ENCODE data around the gene TTC39A. TPM values are rescaled to one million over a fixed set of nuclear protein-coding genes. Genes with fewer than 3 reads are reported as not detected.
A peak's percentile ranks its signal among the peaks of the same experiment; 100 is the strongest.

TTC39A gene
- total RNA-seq, 1 donor from 2014 or later, result 79.0 TPM

DNA sequence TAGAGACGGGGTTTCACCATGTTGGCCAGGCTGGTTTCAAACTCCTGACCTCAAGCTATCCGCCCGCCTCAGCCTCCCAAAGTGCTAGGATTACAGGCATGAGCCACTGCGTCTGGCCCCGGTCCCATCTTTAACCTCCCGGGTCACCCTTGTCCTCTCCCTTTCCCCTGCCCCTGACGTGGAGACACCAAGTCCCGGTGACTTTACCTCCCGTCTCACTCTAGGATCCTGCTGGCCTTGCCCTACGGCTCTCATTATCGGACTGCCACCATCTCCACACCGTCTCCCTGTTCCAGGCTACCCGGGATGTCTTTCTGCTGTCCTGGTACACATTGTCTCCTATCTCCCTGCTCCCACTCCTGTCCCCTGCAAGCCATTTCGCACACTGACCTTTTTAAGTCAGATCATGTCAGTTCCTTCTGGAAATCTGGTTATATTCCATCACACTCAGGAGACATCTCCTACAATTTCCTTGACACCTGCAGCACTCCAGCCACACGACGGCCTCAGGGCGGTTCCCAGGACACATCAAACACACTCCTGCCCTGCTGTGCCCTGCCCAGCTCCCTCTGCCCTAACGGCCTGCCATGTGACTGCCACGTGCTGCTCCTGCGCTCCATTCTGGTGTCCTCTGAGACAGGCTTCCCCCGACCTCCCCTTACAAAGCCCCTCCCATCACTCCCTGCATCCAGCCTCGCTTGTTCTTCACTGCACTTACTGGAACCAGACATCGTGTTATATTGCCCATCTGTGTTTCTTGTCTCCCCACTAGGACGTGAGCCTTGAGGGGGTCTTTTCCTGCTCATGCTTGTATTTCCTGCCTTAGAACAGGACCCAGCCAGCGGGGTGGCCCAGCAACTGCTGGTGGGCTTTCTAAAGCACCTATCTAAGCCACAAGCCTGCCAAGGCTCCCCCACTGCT is 32.7 kb downstream of the TTC39A start:
- DNase-seq (ENCODE audit: low read depth), result no peak

DNA sequence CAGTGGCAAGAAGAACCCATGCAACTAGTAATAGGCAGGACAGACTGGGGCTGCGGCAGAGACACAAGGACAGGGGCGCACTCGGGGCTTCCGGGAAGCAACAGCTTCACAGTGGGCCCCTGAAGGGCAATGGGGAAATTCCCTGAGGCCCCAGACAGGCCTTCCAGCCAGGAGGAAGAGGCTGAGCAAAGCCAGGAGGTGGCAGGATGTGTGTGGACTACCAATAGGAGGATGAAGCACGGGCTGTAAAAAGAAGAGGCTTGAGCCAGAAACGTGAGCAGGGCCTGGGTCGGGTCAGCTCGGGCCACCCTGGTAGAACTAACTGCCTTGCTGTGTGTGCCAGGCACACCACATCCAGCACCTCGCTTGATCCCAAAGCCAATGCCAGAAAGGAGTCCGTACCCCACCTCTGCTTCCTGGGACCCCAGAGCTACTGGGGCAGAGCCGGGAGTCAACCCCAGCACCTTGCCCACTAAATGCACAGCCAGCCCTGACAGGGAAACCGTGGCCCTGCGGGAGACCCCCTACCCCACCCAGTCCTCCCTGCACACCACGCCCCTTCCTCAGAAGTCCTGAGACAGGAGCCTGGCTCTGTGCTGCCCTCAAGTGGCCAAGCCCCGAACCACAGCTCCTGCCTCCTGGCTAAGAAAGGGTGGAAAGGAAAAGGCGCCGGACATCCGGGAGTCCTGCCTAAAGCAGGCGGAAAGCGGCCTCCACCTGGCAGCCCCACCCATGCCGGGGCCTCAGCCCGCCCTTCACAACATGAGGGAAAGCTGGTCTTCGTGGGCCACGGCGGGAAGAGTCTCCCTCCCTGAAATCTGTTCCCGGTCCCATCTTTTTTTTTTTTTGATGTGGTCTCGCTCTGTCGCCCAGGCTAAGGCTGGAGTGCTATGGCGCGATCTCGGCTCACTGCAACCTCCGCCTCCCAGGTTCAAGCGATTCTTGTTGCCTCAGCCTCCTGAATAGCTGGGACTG is 33.7 kb downstream of the TTC39A start:
- peak; percentile 64 for DNase-seq (ENCODE audit: low read depth)

DNA sequence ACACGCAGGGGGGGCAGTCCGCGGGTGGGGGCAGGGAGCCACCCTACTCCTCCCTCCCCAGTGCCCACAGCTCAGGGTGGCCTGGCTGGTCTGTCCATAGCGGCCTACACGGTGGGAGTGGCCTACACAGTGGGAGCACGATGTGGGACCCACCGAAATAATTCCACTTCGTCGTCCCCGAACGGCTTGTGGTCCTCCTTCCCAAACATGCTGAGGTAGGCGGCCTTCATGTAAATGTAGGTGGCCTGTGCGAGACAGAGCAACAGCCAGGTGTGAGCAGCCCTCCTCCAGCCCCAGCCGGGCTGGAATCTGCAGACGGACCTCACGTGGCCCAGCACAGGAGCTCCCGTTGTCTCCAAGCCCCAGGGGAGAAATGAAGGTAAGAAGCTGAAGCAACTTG is 34.4 kb downstream of the TTC39A start:
- no peak for DNase-seq (ENCODE audit: low read depth)

DNA sequence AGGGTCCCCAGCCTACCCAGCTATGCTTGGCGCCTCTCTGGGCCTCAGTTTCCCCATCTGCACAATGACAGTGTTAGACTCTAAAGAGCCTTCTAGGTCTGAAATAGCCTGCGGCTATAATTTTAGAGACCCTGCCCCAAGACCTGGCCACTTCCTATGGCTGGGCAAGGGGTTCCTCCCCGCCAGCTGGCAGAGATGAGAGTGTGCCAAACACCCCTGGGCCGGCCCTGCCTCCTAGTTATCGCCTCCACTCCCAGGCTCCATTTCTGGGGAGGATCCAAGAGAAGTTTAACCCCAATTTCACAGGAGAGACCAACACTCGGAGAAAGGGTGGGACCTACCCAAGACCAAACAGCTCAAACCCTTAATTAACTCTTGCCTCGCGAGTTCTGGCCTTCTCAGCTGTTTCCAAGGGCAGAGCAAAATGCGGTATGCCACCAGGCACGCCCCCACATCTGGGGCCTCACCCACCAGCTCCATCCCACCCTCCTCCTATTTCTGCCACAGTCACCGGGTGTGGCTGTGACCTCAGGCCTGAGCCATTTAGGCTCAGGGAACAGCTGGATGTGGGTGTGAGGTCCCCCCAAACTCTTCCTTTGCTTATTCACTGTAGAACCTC is 35.7 kb downstream of the TTC39A start:
- no peak for DNase-seq (ENCODE audit: low read depth)

DNA sequence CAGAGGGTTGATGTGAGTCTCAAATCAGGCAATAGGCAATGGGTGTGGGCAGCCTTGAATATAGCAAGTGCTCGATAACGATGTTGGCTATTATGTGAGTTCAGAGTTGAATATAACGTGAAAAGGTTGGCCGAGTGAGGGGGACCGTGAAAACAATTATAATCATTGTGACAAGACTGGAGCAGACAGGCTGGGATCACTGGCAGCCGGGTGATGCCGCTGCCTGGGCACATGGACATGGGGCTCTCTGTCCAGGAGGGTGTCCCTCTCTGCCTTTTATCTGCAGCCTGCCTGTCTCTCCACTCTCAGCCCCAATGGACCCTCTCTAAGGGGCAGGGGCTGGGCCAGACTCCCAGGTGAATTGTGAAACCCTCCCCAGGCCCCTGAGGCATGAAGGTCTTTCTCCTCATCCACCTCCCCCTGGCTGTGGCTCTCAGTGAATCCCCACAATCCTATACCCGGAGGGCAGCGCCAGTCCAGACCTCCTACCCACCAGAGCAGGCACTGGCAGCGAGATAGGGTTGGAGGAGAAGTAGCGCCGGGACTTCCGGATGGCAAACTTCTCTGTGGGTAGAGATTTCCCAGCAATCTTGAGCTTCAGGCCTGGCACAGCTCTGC is 36.4 kb downstream of the TTC39A start:
- DNase-seq (ENCODE audit: low read depth), result no peak

DNA sequence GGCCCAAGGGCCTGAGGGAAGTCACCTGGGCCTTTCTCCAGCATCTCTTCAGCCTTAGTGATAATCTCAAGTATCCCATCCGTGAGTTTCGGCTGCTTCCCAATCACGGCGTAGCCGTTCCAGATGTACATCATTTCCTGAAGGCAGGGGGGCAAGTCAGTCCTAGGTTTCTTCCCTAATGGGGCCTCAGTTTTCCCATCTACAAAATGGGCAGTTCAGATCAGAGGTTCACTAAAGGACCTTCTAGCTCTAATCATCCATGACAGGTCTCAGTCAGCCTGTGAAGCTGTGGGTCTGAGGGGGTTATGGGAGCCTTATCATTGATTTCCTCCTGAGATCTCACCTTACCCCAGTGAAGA is 39.9 kb downstream of the TTC39A start:
- DNase-seq (ENCODE audit: low read depth), result no peak

DNA sequence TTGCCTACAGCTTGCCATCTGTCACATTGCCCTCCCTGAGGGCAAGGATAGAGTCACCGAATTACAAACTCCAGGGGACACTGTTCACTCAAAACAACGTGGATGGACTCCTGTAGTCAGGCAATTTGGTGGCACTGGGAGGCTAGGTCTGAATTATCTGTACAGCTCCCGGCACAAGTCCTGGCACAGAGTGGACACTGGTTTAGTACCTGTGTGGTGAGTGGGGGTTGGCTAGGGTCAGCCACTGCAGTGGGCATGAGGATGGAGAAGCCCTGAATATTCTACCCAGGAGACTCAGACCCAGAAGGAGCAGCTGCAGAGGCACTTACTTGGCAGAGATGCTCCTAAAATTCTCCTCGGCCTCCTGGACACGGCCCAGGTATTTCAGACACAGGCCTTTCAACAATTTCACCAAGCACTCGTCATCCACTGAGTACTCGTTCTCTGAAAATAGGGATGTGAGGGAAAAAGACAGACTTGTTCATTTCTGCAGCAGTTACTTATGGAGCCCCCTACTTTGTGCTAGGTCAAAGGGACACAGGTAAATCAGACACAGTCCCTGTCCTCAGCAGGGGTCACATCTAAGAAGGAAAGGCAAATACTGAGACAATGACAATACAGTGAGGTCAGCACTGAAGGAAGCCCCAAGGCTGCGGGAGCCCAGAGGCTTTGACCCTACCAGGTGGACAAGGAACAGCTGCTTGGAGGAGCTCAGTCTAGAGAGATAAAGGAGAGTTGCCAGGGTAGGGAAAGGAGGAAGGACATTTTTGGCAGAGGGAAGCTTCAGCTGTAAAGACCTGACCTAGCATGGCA is 40.5 kb downstream of the TTC39A start:
- DNase-seq (ENCODE audit: low read depth), result no peak

DNA sequence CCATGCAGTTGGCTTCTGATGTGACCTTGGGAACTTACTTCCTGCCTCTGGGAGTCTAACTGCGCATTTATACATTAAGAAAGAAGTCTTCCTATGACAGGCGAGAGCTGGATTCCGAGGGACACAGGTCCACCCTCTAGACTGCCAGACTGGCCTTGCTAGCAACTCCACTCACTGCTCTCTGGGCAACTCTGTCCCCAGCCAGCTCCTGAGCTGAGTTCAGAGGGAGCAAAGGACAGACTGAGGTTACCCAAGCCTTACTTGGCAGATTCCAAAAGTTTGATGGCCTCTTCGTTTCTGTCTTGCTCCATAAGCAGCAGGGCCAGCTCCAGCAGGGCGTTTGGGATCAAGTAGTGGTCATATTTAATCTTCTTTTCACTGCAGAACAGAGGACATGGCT is 41.8 kb downstream of the TTC39A start:
- no peak for DNase-seq (ENCODE audit: low read depth)

DNA sequence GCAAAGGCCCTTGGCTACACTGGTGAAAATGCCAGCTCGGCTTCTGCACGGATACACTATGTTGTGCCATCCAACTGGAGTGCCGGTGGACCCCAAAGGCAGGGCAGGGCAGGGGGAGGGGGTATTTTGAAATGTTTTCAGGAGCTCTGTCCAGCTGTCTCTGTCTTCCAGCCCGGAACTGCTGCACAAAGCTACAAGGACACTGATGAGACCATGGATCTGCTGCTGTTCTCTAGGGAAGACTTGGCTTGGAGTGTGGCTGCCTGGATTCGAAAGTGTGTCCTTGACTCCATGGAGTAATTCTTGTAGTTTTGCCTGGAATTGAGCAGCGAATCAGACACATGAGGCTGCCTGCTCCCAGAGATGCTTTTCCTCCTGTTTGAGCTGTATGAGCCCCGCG is 42.4 kb downstream of the TTC39A start:
- DNase-seq (ENCODE audit: low read depth), result no peak

DNA sequence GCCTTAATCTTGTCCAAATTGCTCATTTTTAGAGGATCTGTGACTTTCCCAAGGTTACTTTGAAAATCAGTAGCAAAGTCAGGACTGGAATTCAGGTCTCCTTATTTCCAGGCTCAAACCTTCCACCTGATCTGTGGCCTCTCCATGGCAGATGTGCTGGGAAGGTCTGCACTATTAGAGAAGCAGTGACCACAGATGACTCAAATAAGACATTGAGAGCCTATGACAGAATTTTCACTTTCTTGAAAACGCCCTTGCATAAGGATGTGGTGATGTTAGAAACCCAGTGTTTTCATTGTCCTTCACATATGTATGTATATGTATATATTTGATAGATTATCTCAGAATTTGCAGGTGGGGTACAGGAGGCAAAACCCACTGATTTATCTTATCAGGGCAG is 45.3 kb downstream of the TTC39A start:
- no peak for DNase-seq (ENCODE audit: low read depth)

DNA sequence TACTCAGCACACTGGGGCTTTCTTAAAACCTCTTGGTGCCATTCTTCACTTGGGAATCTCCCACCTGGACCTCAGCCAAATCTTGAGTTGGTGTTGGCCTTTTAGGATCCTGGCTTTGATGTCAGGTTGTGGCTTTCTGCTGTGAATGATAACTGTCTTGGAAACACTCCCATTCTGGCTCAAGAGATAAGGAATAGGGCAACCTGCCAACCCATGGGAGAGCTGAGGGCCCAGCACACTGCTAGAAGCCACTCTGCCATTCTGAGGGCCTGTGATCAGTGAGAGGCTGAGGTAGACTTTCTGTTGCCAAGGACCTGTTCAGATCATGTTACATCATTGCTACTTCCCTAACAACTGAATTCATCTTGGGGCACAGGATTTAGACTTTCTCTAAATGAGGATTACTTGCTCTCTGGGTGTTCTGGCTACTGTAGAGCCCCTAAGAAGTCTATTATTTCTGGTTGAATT is 45.8 kb downstream of the TTC39A start:
- peak; percentile 34 for DNase-seq (ENCODE audit: low read depth)

DNA sequence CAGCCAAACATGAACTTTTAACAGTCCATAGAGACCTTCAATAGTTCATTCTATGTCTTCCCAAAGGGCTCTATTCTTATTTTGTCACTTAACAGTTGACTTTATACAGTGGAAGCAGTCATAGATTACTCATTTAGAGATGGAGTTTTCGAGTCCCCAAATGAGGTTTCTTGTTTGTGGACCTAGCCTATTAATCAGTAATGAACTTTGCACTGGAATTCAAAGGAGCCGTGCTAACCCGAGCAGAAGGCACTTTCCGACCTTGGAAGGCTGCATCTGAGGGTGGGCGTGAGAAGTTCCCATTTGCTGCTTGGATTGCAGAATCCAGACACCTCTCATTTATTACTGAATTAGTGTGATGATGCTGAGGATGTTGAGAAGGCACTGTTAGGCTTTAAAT is 46.4 kb downstream of the TTC39A start:
- peak; percentile 86 for DNase-seq (ENCODE audit: low read depth)

DNA sequence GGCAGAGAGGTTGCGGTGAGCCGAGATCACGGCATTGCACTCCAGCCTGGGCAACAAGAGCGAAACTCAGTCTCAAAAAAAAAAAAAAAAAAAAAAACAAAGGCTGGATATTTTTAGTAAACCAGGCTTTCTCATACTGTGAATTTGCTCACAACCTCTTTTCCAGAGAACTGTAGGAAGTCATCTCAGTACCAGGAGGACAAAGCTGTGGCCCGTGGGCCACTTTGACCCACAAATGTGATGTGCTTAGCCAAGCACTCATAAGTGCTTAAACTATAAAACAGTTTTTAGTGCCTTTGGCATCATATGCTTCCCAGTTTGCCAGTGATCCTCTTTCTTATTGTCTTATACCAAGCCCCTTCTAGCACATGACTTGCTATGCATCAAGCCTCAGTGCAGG is 47.8 kb downstream of the TTC39A start:
- no peak for DNase-seq (ENCODE audit: low read depth)

DNA sequence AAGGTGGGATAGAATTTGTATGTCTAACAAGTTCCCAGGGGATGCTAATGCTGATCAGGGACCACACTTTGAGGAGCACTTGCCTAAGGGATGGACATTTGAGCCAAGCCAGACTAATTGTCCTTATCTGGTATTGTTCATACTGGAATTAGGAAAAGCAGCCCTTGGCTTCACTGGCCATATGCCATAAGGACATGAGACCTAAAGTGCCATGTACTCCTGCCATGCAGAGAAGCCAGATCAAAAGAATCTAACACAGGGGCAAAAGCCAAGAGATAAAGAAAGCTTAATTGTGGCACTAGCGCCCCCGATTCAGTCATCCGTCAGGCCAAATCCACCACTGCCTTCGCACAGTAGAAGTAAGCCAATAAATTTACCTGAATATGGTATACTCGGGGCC is 48.6 kb downstream of the TTC39A start:
- no peak for DNase-seq (ENCODE audit: low read depth)

DNA sequence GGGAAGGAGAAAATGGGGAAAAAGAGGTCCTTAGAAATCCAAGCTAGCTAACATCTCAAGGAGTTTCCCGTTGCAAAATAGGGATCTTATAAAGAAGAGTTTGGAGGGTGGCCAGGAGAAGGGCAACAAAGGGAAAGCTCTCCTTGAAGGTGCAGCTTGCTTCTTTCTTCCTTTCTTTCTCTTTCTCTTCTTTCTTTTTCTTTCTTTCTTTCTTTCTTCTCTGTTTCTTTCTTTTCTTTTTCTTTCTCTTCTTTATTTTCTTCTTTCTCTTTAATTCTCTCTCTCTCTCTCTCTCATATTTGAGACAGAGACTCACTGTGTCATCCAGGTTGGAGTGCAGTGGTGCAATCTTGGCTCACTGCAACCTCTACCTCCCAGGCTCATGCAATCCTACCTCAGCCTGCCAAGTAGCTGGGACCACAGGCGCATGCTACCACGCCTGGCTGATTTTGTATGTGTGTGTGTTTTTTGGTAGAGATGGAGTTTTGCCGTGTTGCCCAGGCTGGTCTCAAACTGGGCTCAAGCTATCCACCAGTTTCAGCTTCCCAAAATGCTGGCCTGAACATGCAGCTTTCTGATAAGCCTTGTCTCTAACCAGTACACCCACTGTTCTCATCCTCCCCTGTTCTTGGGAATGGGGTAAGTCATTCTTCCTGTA is 49.9 kb downstream of the TTC39A start:
- DNase-seq (ENCODE audit: low read depth), result peak; percentile 84

DNA sequence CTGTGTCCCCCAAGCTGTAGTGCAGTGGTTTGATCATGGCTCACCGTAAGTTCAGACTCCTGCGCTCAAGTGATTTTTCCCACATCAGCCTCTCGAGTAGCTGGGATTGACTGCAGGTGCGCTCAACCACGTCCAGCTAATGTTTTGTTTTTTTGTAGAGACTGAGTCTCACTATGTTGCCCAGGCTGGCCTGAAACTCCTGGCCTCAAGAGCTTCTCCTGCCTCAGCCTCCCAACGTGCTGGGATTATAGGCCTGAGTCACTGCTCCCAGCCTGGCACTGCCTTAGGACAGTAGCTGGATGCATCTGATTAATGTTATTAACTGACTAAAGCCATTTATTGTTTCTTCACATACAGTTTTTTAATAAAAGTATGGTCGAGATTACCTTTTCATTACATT is 54.1 kb downstream of the TTC39A start:
- no peak for DNase-seq (ENCODE audit: low read depth)

DNA sequence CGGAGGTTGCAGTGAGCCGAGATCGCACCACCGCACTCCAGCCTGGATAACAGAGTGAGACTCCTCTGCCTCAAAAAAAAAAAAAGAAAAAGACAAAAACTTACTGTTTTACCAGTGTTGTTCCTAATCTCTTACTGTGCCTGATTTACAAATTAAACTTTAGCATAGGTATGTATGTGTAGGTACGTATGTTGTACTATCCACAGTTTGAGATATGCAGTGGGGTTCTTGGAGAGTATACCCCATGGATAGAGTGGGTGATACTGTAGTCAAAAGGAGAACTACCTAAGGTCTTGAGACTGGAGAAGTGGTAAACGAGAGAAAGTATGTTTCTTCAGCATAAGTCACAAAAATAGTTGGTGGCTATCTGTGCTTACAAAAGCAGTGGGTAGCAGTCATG is 55.7 kb downstream of the TTC39A start:
- DNase-seq (ENCODE audit: low read depth), result no peak

DNA sequence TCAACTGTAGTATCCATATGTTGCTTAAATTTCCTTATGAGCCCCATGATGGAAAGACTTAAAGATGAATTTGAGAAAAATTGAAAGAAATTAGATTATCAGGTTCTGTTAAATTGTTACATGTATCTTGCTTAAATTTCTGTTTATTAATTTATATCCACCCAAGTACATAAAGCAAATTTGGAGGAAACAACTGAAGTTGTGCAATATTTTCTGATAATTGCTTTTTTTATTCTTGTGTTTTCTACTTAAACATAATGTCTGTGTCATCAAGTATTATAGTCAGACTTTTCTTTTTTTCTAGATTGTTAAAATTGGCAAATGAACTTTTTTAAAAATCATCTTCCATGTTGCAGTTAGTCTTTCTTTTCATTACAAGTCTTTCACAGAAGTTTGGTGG is 57.4 kb downstream of the TTC39A start:
- no peak for DNase-seq (ENCODE audit: low read depth)

DNA sequence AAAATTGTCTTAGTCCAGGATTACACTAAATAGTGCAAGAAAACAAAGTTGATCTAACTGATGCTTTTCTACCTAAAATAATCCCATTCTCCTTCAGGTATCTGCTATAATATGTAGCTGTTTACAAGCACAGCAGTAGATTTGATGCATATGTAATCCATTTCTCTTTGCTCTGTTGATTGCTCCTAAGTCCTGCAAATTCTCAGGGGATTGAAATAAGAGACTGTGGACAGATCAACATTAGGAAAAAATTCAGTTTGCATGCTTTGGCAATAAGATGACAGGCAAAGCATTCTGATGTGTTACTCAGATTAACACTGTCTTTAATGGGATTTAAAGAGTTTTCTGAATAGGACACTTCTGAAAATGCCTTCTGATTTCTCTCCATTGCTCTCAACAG is 59.6 kb downstream of the TTC39A start:
- no peak for DNase-seq (ENCODE audit: low read depth)

DNA sequence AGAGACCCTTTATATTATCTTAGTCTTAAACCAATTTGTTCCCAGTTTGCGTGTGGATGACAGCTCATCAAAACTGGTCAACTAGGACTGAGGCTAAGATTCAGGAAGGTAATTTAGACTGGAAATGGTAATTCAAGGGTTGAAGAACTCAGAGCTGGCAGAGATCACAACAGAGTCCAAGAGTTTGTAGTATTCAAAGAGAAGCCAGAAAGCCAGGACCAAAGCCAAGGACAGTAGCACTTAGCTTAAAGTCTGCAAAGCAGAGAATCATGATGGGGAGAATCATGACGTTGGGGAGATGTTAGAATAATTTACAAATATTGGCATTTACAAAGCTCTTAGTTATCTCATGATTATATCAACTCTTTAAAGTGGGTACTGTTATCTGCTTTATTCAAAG is 61.7 kb downstream of the TTC39A start:
- DNase-seq (ENCODE audit: low read depth), result no peak

Data from renal cortical epithelial cell (primary cell).